Caco-2 (cell line): ENCODE results near the gene ZNF560. TPM values are rescaled to one million over a fixed set of nuclear protein-coding genes. Genes with fewer than 3 reads are reported as not detected.

Experiments used
- BruUV-seq: library from RNA; stranded (reverse); fragments of 400-500 nt; replicated peaks from 2 replicates; lab custom pipeline; 2021; lab: Mats Ljungman, UMichigan
- CTCF ChIA-PET: fragments of 300-600 bp; sonication (Branson Sonifier 250); formaldehyde crosslinking; loops from one replicate; lab custom pipeline; 2022; ENCODE audit warnings: antibody characterized with exemption; lab: Charles Lee
- POLR2A ChIA-PET: fragments of 300-600 bp; sonication (Branson Sonifier 250); formaldehyde crosslinking; loops from one replicate; lab custom pipeline; 2022; ENCODE audit warnings: antibody characterized with exemption; lab: Charles Lee
- DNase-seq, 2 experiments: peaks; one replicate each; pipeline versions ENCODE4 v3.0.0 to v3.0.0-alpha.2; 2020 to 2022
- H3K27me3 ChIP-seq: replicated peaks from 2 replicates; pipeline ENCODE4 v1.6.0; 2011; ENCODE audit warnings: low read length; ENCODE audit not compliant: control insufficient read depth, insufficient read depth
- H3K36me3 ChIP-seq: 2 replicates; pipeline ENCODE4 v1.5.1; 2011; ENCODE audit warnings: low read length; ENCODE audit not compliant: control insufficient read depth, insufficient read depth
- H3K4me1 ChIP-seq: fragments of 250-450 bp; sonication (Bioruptor Pico); 2 replicates; pipeline ENCODE4 v1.5.1; 2020; ENCODE audit warnings: mild to moderate bottlenecking
- H3K4me3 ChIP-seq: 2 replicates; pipeline ENCODE4 v1.5.1; 2011; ENCODE audit warnings: low read depth, mild to moderate bottlenecking, control low read depth, low read length
- H3K9me3 ChIP-seq: fragments of 250-450 bp; sonication (Bioruptor Pico); 2 replicates; pipeline ENCODE4 v1.5.1; 2020; ENCODE audit warnings: mild to moderate bottlenecking, moderate library complexity
- H3K27ac Mint-ChIP-seq: one replicate; pipeline ENCODE4 v1.8.0; 2022; ENCODE audit warnings: mixed read lengths; ENCODE audit not compliant: unreplicated experiment
- H3K27me3 Mint-ChIP-seq: one replicate; pipeline ENCODE4 v1.8.0; 2022; ENCODE audit warnings: mixed read lengths; ENCODE audit not compliant: insufficient read depth, unreplicated experiment
- H3K36me3 Mint-ChIP-seq: one replicate; pipeline ENCODE4 v1.8.0; 2022; ENCODE audit warnings: mild to moderate bottlenecking, mixed read lengths; ENCODE audit not compliant: insufficient read depth, unreplicated experiment
- H3K4me1 Mint-ChIP-seq: one replicate; pipeline ENCODE4 v1.8.0; 2022; ENCODE audit warnings: low read depth, mixed read lengths; ENCODE audit not compliant: unreplicated experiment
- H3K4me3 Mint-ChIP-seq: one replicate; pipeline ENCODE4 v1.8.0; 2022; ENCODE audit warnings: mild to moderate bottlenecking, moderate library complexity, mixed read lengths; ENCODE audit not compliant: unreplicated experiment
- H3K9me3 Mint-ChIP-seq: one replicate; pipeline ENCODE4 v1.8.0; 2022; ENCODE audit warnings: mixed read lengths; ENCODE audit not compliant: unreplicated experiment
- CTCF ChIP-seq, 2 experiments: fragments of 200-600 bp in 1 of 2; IDR thresholded peaks; 1 replicate in 1 of 2; 2 replicates in 1 of 2; pipeline versions ENCODE4 v1.5.1 to v1.8.0; 2011 to 2022; ENCODE audit warnings: antibody characterized with exemption in 1 of 2, control low read depth in 1 of 2, inconsistent platforms in 1 of 2, low read depth in 1 of 2, low read length in 1 of 2, mild to moderate bottlenecking in 1 of 2, moderate library complexity in 1 of 2; ENCODE audit not compliant: insufficient read depth in 1 of 2, severe bottlenecking in 1 of 2, unreplicated experiment in 1 of 2
- intact Hi-C: fragments of 100-400 bp; cut with micrococcal nuclease; formaldehyde crosslinking; loops from one replicate; pipeline ENCODE4 v1.10.0; 2022; ENCODE audit not compliant: unreplicated experiment
- total RNA-seq: library from RNA; stranded (reverse); gene quantifications from 2 replicates; pipeline ENCODE4 v1.2.3, GENCODE V29; 2022

The ZNF560 gene
- total RNA-seq, 1 experiment from 2014 or later = not detected

GRCh38 chr19:9431475-9431874, 66.9 kb downstream of the ZNF560 start:
- Histone ChIP-seq H3K4me1 (no peaks in the 10 kb centered on the region), H3K4me3 (no peak overlapping the region), H3K27me3 (no peaks in the 10 kb centered on the region), H3K36me3 (no peaks in the 10 kb centered on the region; the same call in 1 of the 2 replicates), H3K9me3 (no peaks in the 10 kb centered on the region)
- Mint-ChIP-seq H3K27me3 (no peaks in the 10 kb centered on the region), H3K4me1 (peaks cover 8% of the 10 kb centered on the region), H3K9me3 (no peaks in the 10 kb centered on the region), H3K4me3 (no peak overlapping the region), H3K27ac (no peak overlapping the region), H3K36me3 (peaks cover 24% of the 10 kb centered on the region)
- DNase-seq = no peak
- POLR2A ChIA-PET = no interaction called here
- intact Hi-C loops = loop anchor here (10.0 kb wide), 2 partner anchors 103 to 227 kb away; partner anchors contain the start of gene ZNF426
- CTCF ChIA-PET = no interaction called here
- peak; percentile 4 to 13 for TF ChIP-seq CTCF (IDR thresholded peaks at IDR 0.05; ENCODE audit: insufficient read depth in 1 of 2, low read depth in 1 of 2, low read length in 1 of 2, severe bottlenecking in 1 of 2, unreplicated experiment in 1 of 2)
- BruUV-seq = no TSS peak

DNA sequence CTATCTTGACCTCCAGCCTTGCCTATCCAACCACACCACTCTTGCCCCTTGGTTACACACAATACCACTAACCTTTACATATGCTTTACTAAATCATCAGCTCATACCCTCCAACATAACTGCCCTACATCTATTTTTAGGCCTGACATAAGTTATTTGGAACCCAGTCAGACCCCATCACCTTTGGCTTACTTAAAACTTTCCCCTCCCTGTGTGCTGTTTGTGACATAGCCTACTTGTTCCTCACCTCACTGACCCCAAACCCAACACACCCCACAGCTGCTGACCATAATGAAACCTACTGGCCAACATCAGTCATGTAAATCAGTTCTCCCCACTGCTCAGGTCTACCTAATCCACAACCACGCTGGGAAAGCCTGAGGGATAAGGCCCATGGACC, 68.0 kb downstream of the ZNF560 start:
- Mint-ChIP-seq H3K27ac (no peak overlapping the region), H3K36me3 (peaks cover 29% of the 10 kb centered on the region), H3K4me1 (peaks cover 8% of the 10 kb centered on the region), H3K27me3 (no peaks in the 10 kb centered on the region), H3K9me3 (no peaks in the 10 kb centered on the region), H3K4me3 (no peak overlapping the region)
- no peaks in the 10 kb centered on the region for H3K27me3 ChIP-seq
- intact Hi-C loops = loop anchor here (10.0 kb wide), 2 partner anchors 104 to 226 kb away; partner anchors contain the start of gene ZNF426
- H3K9me3 ChIP-seq = no peaks in the 10 kb centered on the region
- ChIA-PET POLR2A (no interaction called here), CTCF (no interaction called here)
- H3K4me3 ChIP-seq = no peak overlapping the region
- no peak for DNase-seq
- BruUV-seq = no TSS peak
- H3K4me1 ChIP-seq = no peaks in the 10 kb centered on the region
- TF ChIP-seq CTCF (IDR thresholded peaks at IDR 0.05; ENCODE audit: insufficient read depth in 1 of 2, low read depth in 1 of 2, low read length in 1 of 2, severe bottlenecking in 1 of 2, unreplicated experiment in 1 of 2) = no peak
- H3K36me3 ChIP-seq = peaks cover under 1% of the 10 kb centered on the region; the same call in 1 of the 2 replicates

- ChIA-PET POLR2A (no interaction called here), CTCF (no interaction called here)
- no TSS peak for BruUV-seq
- H3K27me3 Mint-ChIP-seq = no peaks in the 10 kb centered on the region
- Histone ChIP-seq H3K4me3 (no peak overlapping the region), H3K36me3 (peaks cover 3% of the 10 kb centered on the region; the same call in 1 of the 2 replicates), H3K27me3 (no peaks in the 10 kb centered on the region), H3K9me3 (no peaks in the 10 kb centered on the region), H3K4me1 (no peaks in the 10 kb centered on the region)
- H3K27ac Mint-ChIP-seq = no peak overlapping the region
- H3K36me3 Mint-ChIP-seq = peaks cover 25% of the 10 kb centered on the region
- no peak for DNase-seq
- no peaks in the 10 kb centered on the region for H3K4me1 Mint-ChIP-seq
- no peaks in the 10 kb centered on the region for H3K9me3 Mint-ChIP-seq
- no peak overlapping the region for H3K4me3 Mint-ChIP-seq
- intact Hi-C loops = no loop called here
- no peak for TF ChIP-seq CTCF (IDR thresholded peaks at IDR 0.05; ENCODE audit: insufficient read depth in 1 of 2, low read depth in 1 of 2, low read length in 1 of 2, severe bottlenecking in 1 of 2, unreplicated experiment in 1 of 2)
Measured at GRCh38 chr19:9427941-9428340, 70.5 kb downstream of the ZNF560 start.

Other genes with a start within 250 kb of the ZNF560 start
- not detected in 2 replicates for gene OR7E24, start 247.7 kb downstream of the ZNF560 start, total RNA-seq
- gene ZNF699, start 188.8 kb downstream of the ZNF560 start, total RNA-seq = 0.77 and 2.0 TPM in 2 replicates
- gene ZNF559, start 174.4 kb downstream of the ZNF560 start, total RNA-seq = 5.4 and 5.5 TPM in 2 replicates
- 0.34 and 0.70 TPM in 2 replicates for gene ZNF177, start 135.6 kb downstream of the ZNF560 start, total RNA-seq
- 18.5 and 20.4 TPM in 2 replicates for gene ZNF266, start 63.0 kb downstream of the ZNF560 start, total RNA-seq
- gene ZNF426, start 40.0 kb upstream of the ZNF560 start, total RNA-seq = 4.6 and 6.6 TPM in 2 replicates
- 35.5 and 38.4 TPM in 2 replicates for gene ZNF121, start 85.9 kb upstream of the ZNF560 start, total RNA-seq
- 23.7 and 27.4 TPM in 2 replicates for gene ZNF561, start 122.6 kb upstream of the ZNF560 start, total RNA-seq
- 23.0 and 23.7 TPM in 2 replicates for gene ZNF562, start 176.5 kb upstream of the ZNF560 start, total RNA-seq